HCT116 (cell line): ENCODE results near the gene GAB2. TPM values are rescaled to one million over a fixed set of nuclear protein-coding genes. Genes with fewer than 3 reads are reported as not detected.

ENCODE experiments used
- ATAC-seq: fragments of 200-7000 bp; cut with Tn5 transposase; 2 replicates; pipeline ENCODE4 v1.9.1; 2020; ENCODE audit warnings: mild to moderate bottlenecking, moderate library complexity
- BruUV-seq: library from RNA; stranded (reverse); fragments of 400-500 nt; replicated peaks from 2 replicates; lab custom pipeline; 2021; lab: Mats Ljungman, UMichigan
- CTCF ChIA-PET: fragments of 300-600 bp; sonication (Branson Sonifier 250); formaldehyde crosslinking; loops from one replicate; lab custom pipeline; 2021; ENCODE audit warnings: antibody characterized with exemption; lab: Charles Lee
- POLR2A ChIA-PET: fragments of 300-600, 350-600 bp; sonication (Branson Sonifier 250); formaldehyde crosslinking; loops from one replicate; lab custom pipeline; 2021; ENCODE audit warnings: antibody characterized with exemption; lab: Charles Lee
- RAD21 ChIA-PET, 2 experiments: fragments of 300-600 bp; sonication (Branson Sonifier 250); formaldehyde crosslinking; loops; one replicate each; lab custom pipeline; 2023; ENCODE audit warnings: low total read pairs in 2 of 2; ENCODE audit not compliant: uncharacterized antibody in 2 of 2, unreplicated experiment in 2 of 2, low non-redundant PET in 1 of 2; lab: Charles Lee
- DNase-seq: peaks from one replicate; pipeline ENCODE4 v3.0.0-alpha.2; 2010; ENCODE audit warnings: low read depth, low spot score
- H2AFZ ChIP-seq: fragments of 200-600 bp; shearing (Covaris generic), sonication (generic); 2 replicates; pipeline ENCODE4 v1.6.1; 2017; ENCODE audit warnings: low read depth, mixed run types, mixed read lengths, antibody characterized with exemption, low read length; ENCODE audit not compliant: poor library complexity, severe bottlenecking
- H3K27ac ChIP-seq: 2 replicates; pipeline ENCODE4 v1.5.1; 2012; ENCODE audit warnings: low read depth, low read length
- H3K27me3 ChIP-seq: fragments of 200-600 bp; sonication (generic); 2 replicates; pipeline ENCODE4 v1.6.1; 2016; ENCODE audit warnings: mixed run types, low read length, mixed read lengths; ENCODE audit not compliant: insufficient read depth
- H3K36me3 ChIP-seq, 2 experiments: fragments of 200-500 bp in 1 of 2; fragments of 200-600 bp in 1 of 2; sonication (Bioruptor generic) in 1 of 2; sonication (generic) in 1 of 2; 2 replicates each; pipeline versions ENCODE4 v1.5.1 to v1.6.1; 2014 to 2016; ENCODE audit warnings: low read length in 2 of 2, inconsistent platforms in 1 of 2, mixed read lengths in 1 of 2, mixed run types in 1 of 2; ENCODE audit not compliant: insufficient read depth in 2 of 2, control insufficient read depth in 1 of 2
- H3K4me1 ChIP-seq, 2 experiments: fragments of 200-600 bp in 1 of 2; sonication (generic) in 1 of 2; 2 replicates each; pipeline versions ENCODE4 v1.5.1 to v1.6.1; 2012 to 2017; ENCODE audit warnings: low read length in 2 of 2, inconsistent platforms in 1 of 2, mild to moderate bottlenecking in 1 of 2, mixed read lengths in 1 of 2, mixed run types in 1 of 2, moderate library complexity in 1 of 2; ENCODE audit not compliant: insufficient read depth in 2 of 2, control insufficient read depth in 1 of 2
- H3K4me2 ChIP-seq: fragments of 200-600 bp; sonication (generic); 2 replicates; pipeline ENCODE4 v1.6.1; 2017; ENCODE audit warnings: mixed run types, low read length, mixed read lengths
- H3K4me3 ChIP-seq, 2 experiments: fragments of 200-600 bp in 1 of 2; sonication (generic) in 1 of 2; replicated peaks in 1 of 2; 2 replicates each; pipeline ENCODE4 v1.5.1; 2011 to 2016; ENCODE audit warnings: low read length in 2 of 2, control low read depth in 1 of 2, low read depth in 1 of 2, mild to moderate bottlenecking in 1 of 2, mixed read lengths in 1 of 2, mixed run types in 1 of 2
- H3K79me2 ChIP-seq: fragments of 200-600 bp; sonication (generic); 2 replicates; pipeline ENCODE4 v1.6.1; 2017; ENCODE audit warnings: mild to moderate bottlenecking, mixed run types, low read length, moderate library complexity, mixed read lengths; ENCODE audit not compliant: insufficient read depth
- H3K9ac ChIP-seq: fragments of 200-600 bp; sonication (generic); 2 replicates; pipeline ENCODE4 v1.6.1; 2016; ENCODE audit warnings: low read length, mixed read lengths
- H3K9me2 ChIP-seq: fragments of 200-600 bp; sonication (generic), shearing (Covaris generic); 2 replicates; pipeline ENCODE4 v1.6.1; 2017; ENCODE audit warnings: mixed run types, mild to moderate bottlenecking, moderate library complexity; ENCODE audit not compliant: insufficient read depth
- H3K9me3 ChIP-seq, 2 experiments: fragments of 200-500 bp in 1 of 2; fragments of 200-600 bp in 1 of 2; sonication (Bioruptor generic) in 1 of 2; sonication (generic) in 1 of 2; 2 replicates each; pipeline ENCODE4 v1.6.1; 2014 to 2017; ENCODE audit warnings: low read length in 2 of 2, mixed read lengths in 2 of 2, inconsistent platforms in 1 of 2, low read depth in 1 of 2, mild to moderate bottlenecking in 1 of 2, mixed run types in 1 of 2, moderate library complexity in 1 of 2; ENCODE audit not compliant: control insufficient read depth in 1 of 2, insufficient read depth in 1 of 2
- H4K20me1 ChIP-seq: fragments of 200-600 bp; sonication (generic), shearing (Covaris generic); 2 replicates; pipeline ENCODE4 v1.6.1; 2017; ENCODE audit warnings: mixed run types, mild to moderate bottlenecking, moderate library complexity; ENCODE audit not compliant: insufficient read depth
- ATF3 ChIP-seq: IDR thresholded peaks from 2 replicates; pipeline ENCODE4 v1.6.1; 2012
- CEBPB ChIP-seq: IDR thresholded peaks from 2 replicates; pipeline ENCODE4 v1.6.1; 2012; ENCODE audit warnings: low read depth
- CTCF ChIP-seq, 3 experiments: fragments of 200-600 bp in 1 of 3; sonication (generic) in 1 of 3; IDR thresholded peaks in 2 of 3; conservative IDR thresholded peaks in 1 of 3; 2 replicates each; pipeline ENCODE4 v1.5.1; 2012 to 2017; ENCODE audit warnings: low read depth in 2 of 3, low read length in 2 of 3, antibody characterized with exemption in 1 of 3, borderline replicate concordance in 1 of 3, control low read depth in 1 of 3, mild to moderate bottlenecking in 1 of 3, mixed read lengths in 1 of 3, mixed run types in 1 of 3, moderate library complexity in 1 of 3; ENCODE audit not compliant: insufficient read depth in 1 of 3
- EGR1 ChIP-seq: IDR thresholded peaks from 2 replicates; pipeline ENCODE4 v1.6.1; 2012; ENCODE audit warnings: low read depth
- EZH2 ChIP-seq: fragments of 200-600 bp; sonication (generic); IDR thresholded peaks from 2 replicates; pipeline ENCODE4 v1.6.1; 2017; ENCODE audit warnings: antibody characterized with exemption, mixed run types
- EZH2phosphoT487 ChIP-seq: fragments of 200-600 bp; IDR thresholded peaks from 2 replicates; pipeline ENCODE4 v1.6.1; 2018; ENCODE audit warnings: antibody characterized with exemption, borderline replicate concordance
- FOSL1 ChIP-seq: IDR thresholded peaks from 2 replicates; pipeline ENCODE4 v1.6.1; 2012; ENCODE audit warnings: low read depth
- JUND ChIP-seq: IDR thresholded peaks from 2 replicates; pipeline ENCODE4 v1.6.1; 2012
- MAX ChIP-seq: IDR thresholded peaks from 2 replicates; pipeline ENCODE4 v1.6.1; 2012
- POLR2A ChIP-seq: IDR thresholded peaks from 2 replicates; pipeline ENCODE4 v1.7.0; 2011; ENCODE audit warnings: borderline replicate concordance; ENCODE audit not compliant: insufficient read depth, insufficient read length; ENCODE audit errors: extremely low read depth
- POLR2AphosphoS5 ChIP-seq: IDR thresholded peaks from 2 replicates; pipeline ENCODE4 v1.6.1; 2011; ENCODE audit warnings: mild to moderate bottlenecking, low read depth, low read length, moderate library complexity
- RAD21 ChIP-seq: IDR thresholded peaks from 2 replicates; pipeline ENCODE4 v1.6.1; 2012; ENCODE audit warnings: low read depth, mild to moderate bottlenecking
- SIN3A ChIP-seq: IDR thresholded peaks from 2 replicates; pipeline ENCODE4 v1.6.1; 2012; ENCODE audit warnings: low read depth
- SP1 ChIP-seq: IDR thresholded peaks from 2 replicates; pipeline ENCODE4 v1.6.1; 2012; ENCODE audit warnings: low read depth
- TCF7L2 ChIP-seq: IDR thresholded peaks from 2 replicates; pipeline ENCODE4 v1.7.0; 2011; ENCODE audit warnings: borderline replicate concordance, inconsistent platforms; ENCODE audit not compliant: insufficient read depth, insufficient read length; ENCODE audit errors: extremely low read depth
- ZNF274 ChIP-seq: fragments of 200-500 bp; sonication (Bioruptor generic); IDR thresholded peaks from 2 replicates; pipeline ENCODE4 v1.6.1; 2014; ENCODE audit warnings: mild to moderate bottlenecking, low read depth, low read length, inconsistent platforms
- intact Hi-C: fragments of 100-400 bp; cut with micrococcal nuclease; formaldehyde crosslinking; loops from 2 replicates; pipeline ENCODE4 v1.10.0; 2022
- total RNA-seq: library from RNA; stranded (reverse); gene quantifications from one replicate; pipeline ENCODE4 v1.2.1, GENCODE V29; 2021; ENCODE audit not compliant: unreplicated experiment
- TF ChIP-seq, protein P1 (sequence below): IDR thresholded peaks from 2 replicates; pipeline ENCODE4 v1.6.1; 2011; ENCODE audit warnings: mild to moderate bottlenecking, low read length, moderate library complexity; ENCODE audit not compliant: insufficient replicate concordance; ENCODE audit errors: extremely low read depth

Gene GAB2
- total RNA-seq, 1 experiment from 2014 or later: 1.9 TPM

DNA sequence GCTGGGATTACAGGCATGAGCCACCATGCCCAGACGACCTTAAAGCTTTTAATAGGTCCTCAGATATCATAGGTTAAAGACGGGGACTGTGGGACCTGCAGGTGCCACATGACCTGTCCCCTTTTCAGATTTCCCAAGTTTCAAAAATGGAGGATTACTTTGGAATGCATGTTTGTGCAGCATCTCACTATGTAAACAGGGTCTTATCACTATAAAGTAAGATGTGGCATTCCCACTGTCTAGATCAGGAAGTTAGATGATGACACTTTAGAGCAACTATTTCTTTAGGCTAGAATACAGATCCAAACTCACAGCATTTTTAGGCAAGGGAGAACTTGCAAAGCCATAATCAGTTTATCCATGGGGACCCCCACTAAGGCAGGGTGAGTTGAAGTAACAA lies 136.1 kb downstream of the GAB2 start (continued):
- no peak for TF ChIP-seq CTCF (IDR thresholded peaks at IDR 0.05 in 2 of 3, conservative IDR thresholded peaks at IDR 0.05 in 1 of 3; ENCODE audit: borderline replicate concordance in 1 of 3, insufficient read depth in 1 of 3, low read depth in 2 of 3, low read length in 2 of 3)
- TF ChIP-seq JUND: no peak
- no peak for TF ChIP-seq POLR2AphosphoS5
- no peak for TF ChIP-seq CEBPB
- TF ChIP-seq, all 23 proteins: peak for 0

DNA sequence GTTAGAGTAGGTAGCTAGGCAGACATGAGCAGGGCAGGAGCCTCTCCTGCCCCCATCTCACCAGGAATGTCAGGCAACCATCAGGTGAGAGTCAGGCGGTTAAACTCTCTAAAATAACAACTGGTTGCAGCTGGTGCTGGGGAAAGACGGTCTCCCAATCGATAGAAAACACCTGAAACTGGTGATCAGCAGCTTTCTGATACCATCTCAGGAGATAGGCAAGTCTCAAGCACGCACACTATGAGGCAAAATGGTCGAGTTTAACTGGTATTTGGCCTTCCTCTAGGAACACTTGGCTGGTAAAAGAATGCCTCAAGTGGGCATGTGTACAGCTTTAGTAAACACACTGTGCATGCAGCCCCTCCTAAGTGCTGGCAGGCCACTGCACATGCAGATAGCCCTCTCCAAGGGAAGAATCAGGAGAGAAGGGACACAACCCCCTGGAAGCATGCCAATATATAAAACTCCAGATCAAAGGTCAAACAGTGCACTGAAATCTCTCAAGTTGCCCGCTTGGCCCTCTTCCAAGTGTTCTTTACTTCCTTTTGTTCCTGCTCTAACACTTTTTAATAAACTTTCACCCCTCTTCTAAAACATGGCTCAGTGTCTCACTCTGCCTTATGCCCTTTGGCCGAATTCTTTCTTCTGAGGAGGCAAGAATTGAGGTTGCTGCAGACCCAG lies 140.2 kb downstream of the GAB2 start:
- Histone ChIP-seq H3K27ac (no peak overlapping the region), H3K79me2 (no peaks in the 10 kb centered on the region), H2AFZ (no peak overlapping the region), H3K9me2 (no peaks in the 10 kb centered on the region), H3K4me2 (no peak overlapping the region), H3K36me3 (no peaks in the 10 kb centered on the region), H3K4me3 (no peak overlapping the region), H3K27me3 (no peaks in the 10 kb centered on the region), H3K9ac (no peak overlapping the region), H3K4me1 (peaks cover 0 to 2% of the 10 kb centered on the region in 2 experiments; a peak in 1 of 4 replicates), H4K20me1 (no peaks in the 10 kb centered on the region), H3K9me3 (no peaks in the 10 kb centered on the region; a peak in 1 of 4 replicates)
- no TSS peak for BruUV-seq
- ATAC-seq (no peak), DNase-seq (no peak)
- ChIA-PET CTCF (no interaction called here), RAD21 (no interaction called here), POLR2A (no interaction called here)
- no peak for TF ChIP-seq ZNF274
- TF ChIP-seq POLR2AphosphoS5: no peak
- no peak for TF ChIP-seq POLR2A
- TF ChIP-seq EZH2: no peak
- TF ChIP-seq SIN3A: no peak
- TF ChIP-seq FOSL1: no peak
- no peak for TF ChIP-seq ATF3
- TF ChIP-seq RAD21: no peak
- no peak for TF ChIP-seq EZH2phosphoT487
- TF ChIP-seq TCF7L2: no peak
- TF ChIP-seq JUND: no peak
- no peak for TF ChIP-seq CTCF (IDR thresholded peaks at IDR 0.05 in 2 of 3, conservative IDR thresholded peaks at IDR 0.05 in 1 of 3; ENCODE audit: borderline replicate concordance in 1 of 3, insufficient read depth in 1 of 3, low read depth in 2 of 3, low read length in 2 of 3)
- TF ChIP-seq, protein P1, sequence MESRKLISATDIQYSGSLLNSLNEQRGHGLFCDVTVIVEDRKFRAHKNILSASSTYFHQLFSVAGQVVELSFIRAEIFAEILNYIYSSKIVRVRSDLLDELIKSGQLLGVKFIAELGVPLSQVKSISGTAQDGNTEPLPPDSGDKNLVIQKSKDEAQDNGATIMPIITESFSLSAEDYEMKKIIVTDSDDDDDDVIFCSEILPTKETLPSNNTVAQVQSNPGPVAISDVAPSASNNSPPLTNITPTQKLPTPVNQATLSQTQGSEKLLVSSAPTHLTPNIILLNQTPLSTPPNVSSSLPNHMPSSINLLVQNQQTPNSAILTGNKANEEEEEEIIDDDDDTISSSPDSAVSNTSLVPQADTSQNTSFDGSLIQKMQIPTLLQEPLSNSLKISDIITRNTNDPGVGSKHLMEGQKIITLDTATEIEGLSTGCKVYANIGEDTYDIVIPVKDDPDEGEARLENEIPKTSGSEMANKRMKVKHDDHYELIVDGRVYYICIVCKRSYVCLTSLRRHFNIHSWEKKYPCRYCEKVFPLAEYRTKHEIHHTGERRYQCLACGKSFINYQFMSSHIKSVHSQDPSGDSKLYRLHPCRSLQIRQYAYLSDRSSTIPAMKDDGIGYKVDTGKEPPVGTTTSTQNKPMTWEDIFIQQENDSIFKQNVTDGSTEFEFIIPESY: no peak
- no peak for TF ChIP-seq EGR1
- no peak for TF ChIP-seq CEBPB
- no peak for TF ChIP-seq MAX
- TF ChIP-seq SP1: no peak
- intact Hi-C loops: no loop called here
